Activated naive CD8-positive, alpha-beta T cell treated with anti-CD3 and anti-CD28 coated beads for 36 hours (primary cell): ENCODE data around the gene GART. TPM values are rescaled to one million over a fixed set of nuclear protein-coding genes. Genes with fewer than 3 reads are reported as not detected.

Experiments used
- DNase-seq: peaks from one replicate; pipeline ENCODE4 v3.0.0; 2021
- H3K27ac Mint-ChIP-seq: one replicate; pipeline ENCODE4 v1.8.0; 2022; ENCODE audit warnings: mild to moderate bottlenecking, moderate library complexity, mixed read lengths
- H3K27me3 Mint-ChIP-seq: one replicate; pipeline ENCODE4 v1.8.0; 2022; ENCODE audit warnings: mild to moderate bottlenecking, mixed read lengths
- H3K36me3 Mint-ChIP-seq: one replicate; pipeline ENCODE4 v1.8.0; 2021; ENCODE audit warnings: mild to moderate bottlenecking, mixed read lengths
- H3K4me1 Mint-ChIP-seq: one replicate; pipeline ENCODE4 v1.8.0; 2021; ENCODE audit warnings: mixed read lengths
- H3K4me3 Mint-ChIP-seq: one replicate; pipeline ENCODE4 v1.8.0; 2022; ENCODE audit warnings: mild to moderate bottlenecking, moderate library complexity, mixed read lengths
- H3K9me3 Mint-ChIP-seq: one replicate; pipeline ENCODE4 v1.8.0; 2022; ENCODE audit warnings: mixed read lengths
- total RNA-seq, 2 experiments: library from RNA; stranded (reverse); gene quantifications; one replicate each; pipeline ENCODE4 v1.2.3, GENCODE V29; 2021

Gene GART
- total RNA-seq, 2 experiments from 2014 or later: 259 to 265 TPM

DNA sequence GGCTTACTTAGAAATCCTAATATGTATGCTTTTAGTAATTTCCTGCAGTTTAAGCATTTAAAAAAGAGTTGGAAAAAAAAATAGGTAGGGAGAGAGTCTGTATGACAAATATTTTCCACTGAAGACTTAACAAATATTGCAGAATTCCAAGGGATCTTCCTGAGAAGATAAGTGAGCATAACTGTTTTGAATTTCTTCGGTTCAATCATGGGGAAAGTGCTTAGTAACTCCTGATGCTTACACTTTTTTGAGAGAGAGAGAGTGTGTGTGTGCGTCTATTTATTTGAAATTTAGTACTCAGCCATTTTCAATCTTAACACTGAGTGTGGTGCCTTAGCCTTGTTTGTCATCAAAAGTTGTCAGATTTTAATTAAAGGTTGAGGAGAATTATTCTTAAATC is 19.5 kb upstream of the GART start:
- Mint-ChIP-seq H3K27me3 (no peaks in the 10 kb centered on the region), H3K9me3 (no peaks in the 10 kb centered on the region), H3K4me3 (no peak overlapping the region), H3K4me1 (peaks cover 43% of the 10 kb centered on the region), H3K36me3 (peaks cover 50% of the 10 kb centered on the region), H3K27ac (peak overlapping the region; percentile 54)
- no peak for DNase-seq

DNA sequence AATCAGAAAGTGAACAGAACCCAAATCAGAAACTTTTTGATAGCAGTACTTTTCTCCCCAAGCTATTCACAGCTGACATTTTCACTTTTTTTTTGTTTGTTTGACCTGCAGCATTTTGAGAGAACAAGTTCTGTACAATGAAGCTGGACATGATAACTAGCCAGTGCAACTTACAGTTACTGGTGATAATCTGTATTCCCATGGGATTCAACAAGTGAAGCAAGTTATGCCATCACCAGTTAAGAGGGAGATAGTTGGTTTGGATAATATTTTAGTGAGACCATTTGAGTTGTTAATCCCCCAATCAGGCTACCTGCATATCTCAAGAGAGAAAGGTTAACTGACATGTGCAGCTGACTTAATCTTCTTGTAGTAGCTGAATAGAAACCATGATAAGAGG is 19.0 kb upstream of the GART start:
- Mint-ChIP-seq H3K4me3 (no peak overlapping the region), H3K27ac (peak overlapping the region; percentile 54), H3K4me1 (peaks cover 46% of the 10 kb centered on the region), H3K36me3 (peaks cover 54% of the 10 kb centered on the region), H3K9me3 (no peaks in the 10 kb centered on the region), H3K27me3 (no peaks in the 10 kb centered on the region)
- DNase-seq: no peak

DNA sequence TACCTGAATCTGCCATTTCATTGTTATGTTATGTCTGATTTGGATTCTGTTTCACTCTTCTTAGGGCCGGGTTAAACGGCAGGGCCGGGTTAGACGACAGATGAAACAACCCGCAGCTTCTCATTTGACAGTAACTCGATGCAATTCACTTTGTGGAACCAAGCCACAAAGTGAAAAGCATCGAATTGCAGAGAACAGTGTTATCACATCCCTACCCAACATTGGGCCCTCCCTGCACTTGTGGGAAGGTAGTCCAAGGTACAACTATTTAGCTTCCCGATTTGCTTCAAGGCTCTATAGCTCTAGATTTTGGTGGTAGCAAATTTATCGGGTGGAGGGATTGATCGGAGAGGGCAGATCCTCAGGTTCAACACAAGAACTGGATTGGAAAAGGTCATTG is 17.9 kb upstream of the GART start:
- no peak for DNase-seq
- H3K9me3 Mint-ChIP-seq: no peaks in the 10 kb centered on the region
- H3K27ac Mint-ChIP-seq: no peak overlapping the region
- no peaks in the 10 kb centered on the region for H3K27me3 Mint-ChIP-seq
- no peak overlapping the region for H3K4me3 Mint-ChIP-seq
- H3K4me1 Mint-ChIP-seq: peaks cover 54% of the 10 kb centered on the region
- peaks cover 64% of the 10 kb centered on the region for H3K36me3 Mint-ChIP-seq

DNA sequence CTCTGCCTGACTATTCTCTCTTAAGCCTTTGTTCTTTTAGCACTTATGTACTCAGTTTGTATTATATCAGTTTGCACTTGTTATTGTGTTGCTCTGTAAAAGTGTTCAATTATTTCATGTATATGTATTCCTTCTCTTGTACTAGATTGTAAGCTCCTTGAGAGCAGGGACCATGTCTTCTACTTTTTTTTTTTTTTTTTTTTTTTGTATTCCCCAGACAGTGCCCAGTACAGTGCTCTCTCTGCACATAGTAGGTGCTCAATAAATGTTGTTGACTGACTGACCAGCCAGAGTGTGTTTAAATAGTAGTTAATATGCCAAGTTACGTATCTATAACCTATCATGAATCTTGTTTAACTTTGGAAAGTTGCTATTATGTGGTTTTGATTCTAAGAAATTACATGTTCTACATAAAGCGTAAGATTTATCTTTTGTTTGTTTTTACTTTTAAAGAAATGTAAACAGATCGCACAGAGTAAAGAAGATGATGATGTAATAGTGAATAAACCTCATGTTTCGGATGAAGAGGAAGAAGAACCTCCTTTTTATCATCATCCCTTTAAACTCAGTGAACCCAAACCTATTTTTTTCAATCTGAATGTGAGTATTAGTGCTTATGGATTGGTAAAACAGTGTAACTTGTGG is 17.0 kb upstream of the GART start:
- Mint-ChIP-seq H3K4me1 (peaks cover 62% of the 10 kb centered on the region), H3K27me3 (no peaks in the 10 kb centered on the region), H3K9me3 (no peaks in the 10 kb centered on the region), H3K36me3 (peaks cover 73% of the 10 kb centered on the region), H3K27ac (no peak overlapping the region), H3K4me3 (no peak overlapping the region)
- no peak for DNase-seq

- peaks cover 62% of the 10 kb centered on the region for H3K4me1 Mint-ChIP-seq
- peaks cover 78% of the 10 kb centered on the region for H3K36me3 Mint-ChIP-seq
- no peak overlapping the region for H3K27ac Mint-ChIP-seq
- no peaks in the 10 kb centered on the region for H3K9me3 Mint-ChIP-seq
- no peak for DNase-seq
- no peaks in the 10 kb centered on the region for H3K27me3 Mint-ChIP-seq
- no peak overlapping the region for H3K4me3 Mint-ChIP-seq
Measured at GRCh38 chr21:33557447-33557846, 15.5 kb upstream of the GART start.

DNA sequence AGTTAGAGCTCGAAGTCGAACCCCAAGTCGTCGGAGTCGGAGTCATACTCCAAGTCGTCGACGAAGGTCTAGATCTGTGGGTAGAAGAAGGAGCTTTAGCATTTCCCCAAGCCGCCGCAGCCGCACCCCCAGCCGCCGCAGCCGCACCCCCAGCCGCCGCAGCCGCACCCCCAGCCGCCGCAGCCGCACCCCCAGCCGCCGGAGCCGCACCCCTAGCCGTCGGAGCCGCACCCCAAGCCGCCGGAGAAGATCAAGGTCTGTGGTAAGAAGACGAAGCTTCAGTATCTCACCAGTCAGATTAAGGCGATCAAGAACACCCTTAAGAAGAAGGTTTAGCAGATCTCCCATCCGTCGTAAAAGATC is 13.0 kb upstream of the GART start:
- no peaks in the 10 kb centered on the region for H3K9me3 Mint-ChIP-seq
- no peak overlapping the region for H3K4me3 Mint-ChIP-seq
- H3K27me3 Mint-ChIP-seq: no peaks in the 10 kb centered on the region
- peaks cover 79% of the 10 kb centered on the region for H3K36me3 Mint-ChIP-seq
- peaks cover 53% of the 10 kb centered on the region for H3K4me1 Mint-ChIP-seq
- no peak for DNase-seq
- no peak overlapping the region for H3K27ac Mint-ChIP-seq

DNA sequence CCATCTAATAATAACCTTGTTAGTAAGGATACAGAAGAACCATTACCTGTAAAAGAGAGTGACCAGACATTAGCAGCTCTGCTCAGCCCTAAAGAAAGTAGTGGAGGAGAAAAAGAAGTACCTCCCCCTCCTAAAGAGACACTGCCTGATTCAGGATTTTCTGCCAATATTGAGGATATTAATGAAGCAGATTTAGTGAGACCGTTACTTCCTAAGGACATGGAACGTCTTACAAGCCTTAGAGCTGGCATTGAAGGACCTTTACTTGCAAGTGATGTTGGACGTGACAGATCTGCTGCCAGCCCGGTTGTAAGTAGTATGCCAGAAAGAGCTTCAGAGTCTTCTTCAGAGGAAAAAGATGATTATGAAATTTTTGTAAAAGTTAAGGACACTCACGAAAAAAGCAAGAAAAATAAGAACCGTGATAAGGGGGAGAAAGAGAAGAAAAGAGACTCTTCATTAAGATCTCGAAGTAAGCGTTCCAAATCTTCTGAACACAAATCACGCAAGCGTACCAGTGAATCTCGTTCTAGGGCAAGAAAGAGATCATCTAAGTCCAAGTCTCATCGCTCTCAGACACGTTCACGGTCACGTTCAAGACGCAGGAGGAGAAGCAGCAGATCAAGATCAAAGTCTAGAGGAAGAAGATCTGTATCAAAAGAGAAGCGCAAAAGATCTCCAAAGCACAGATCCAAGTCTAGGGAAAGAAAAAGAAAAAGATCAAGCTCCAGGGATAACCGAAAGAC is 12.5 kb upstream of the GART start:
- H3K4me3 Mint-ChIP-seq: peak overlapping the region; percentile 54
- no peaks in the 10 kb centered on the region for H3K27me3 Mint-ChIP-seq
- no peak overlapping the region for H3K27ac Mint-ChIP-seq
- no peak for DNase-seq
- H3K4me1 Mint-ChIP-seq: peaks cover 49% of the 10 kb centered on the region
- no peaks in the 10 kb centered on the region for H3K9me3 Mint-ChIP-seq
- peaks cover 78% of the 10 kb centered on the region for H3K36me3 Mint-ChIP-seq

GRCh38 chr21:33552999-33553598 is 11.2 kb upstream of the GART start:
- Mint-ChIP-seq H3K36me3 (peaks cover 77% of the 10 kb centered on the region), H3K4me1 (peaks cover 49% of the 10 kb centered on the region), H3K9me3 (no peaks in the 10 kb centered on the region), H3K4me3 (no peak overlapping the region), H3K27ac (no peak overlapping the region), H3K27me3 (no peaks in the 10 kb centered on the region)
- no peak for DNase-seq

GRCh38 chr21:33552093-33552998 is 10.4 kb upstream of the GART start:
- H3K4me1 Mint-ChIP-seq: peaks cover 45% of the 10 kb centered on the region
- peak overlapping the region; percentile 26 for H3K27ac Mint-ChIP-seq
- H3K27me3 Mint-ChIP-seq: no peaks in the 10 kb centered on the region
- H3K36me3 Mint-ChIP-seq: peaks cover 71% of the 10 kb centered on the region
- H3K4me3 Mint-ChIP-seq: no peak overlapping the region
- DNase-seq: no peak
- no peaks in the 10 kb centered on the region for H3K9me3 Mint-ChIP-seq

GRCh38 chr21:33551664-33552063 is 9.7 kb upstream of the GART start:
- no peaks in the 10 kb centered on the region for H3K9me3 Mint-ChIP-seq
- H3K27me3 Mint-ChIP-seq: no peaks in the 10 kb centered on the region
- H3K36me3 Mint-ChIP-seq: peaks cover 65% of the 10 kb centered on the region
- peaks cover 49% of the 10 kb centered on the region for H3K4me1 Mint-ChIP-seq
- H3K27ac Mint-ChIP-seq: no peak overlapping the region
- no peak overlapping the region for H3K4me3 Mint-ChIP-seq
- DNase-seq: no peak

DNA sequence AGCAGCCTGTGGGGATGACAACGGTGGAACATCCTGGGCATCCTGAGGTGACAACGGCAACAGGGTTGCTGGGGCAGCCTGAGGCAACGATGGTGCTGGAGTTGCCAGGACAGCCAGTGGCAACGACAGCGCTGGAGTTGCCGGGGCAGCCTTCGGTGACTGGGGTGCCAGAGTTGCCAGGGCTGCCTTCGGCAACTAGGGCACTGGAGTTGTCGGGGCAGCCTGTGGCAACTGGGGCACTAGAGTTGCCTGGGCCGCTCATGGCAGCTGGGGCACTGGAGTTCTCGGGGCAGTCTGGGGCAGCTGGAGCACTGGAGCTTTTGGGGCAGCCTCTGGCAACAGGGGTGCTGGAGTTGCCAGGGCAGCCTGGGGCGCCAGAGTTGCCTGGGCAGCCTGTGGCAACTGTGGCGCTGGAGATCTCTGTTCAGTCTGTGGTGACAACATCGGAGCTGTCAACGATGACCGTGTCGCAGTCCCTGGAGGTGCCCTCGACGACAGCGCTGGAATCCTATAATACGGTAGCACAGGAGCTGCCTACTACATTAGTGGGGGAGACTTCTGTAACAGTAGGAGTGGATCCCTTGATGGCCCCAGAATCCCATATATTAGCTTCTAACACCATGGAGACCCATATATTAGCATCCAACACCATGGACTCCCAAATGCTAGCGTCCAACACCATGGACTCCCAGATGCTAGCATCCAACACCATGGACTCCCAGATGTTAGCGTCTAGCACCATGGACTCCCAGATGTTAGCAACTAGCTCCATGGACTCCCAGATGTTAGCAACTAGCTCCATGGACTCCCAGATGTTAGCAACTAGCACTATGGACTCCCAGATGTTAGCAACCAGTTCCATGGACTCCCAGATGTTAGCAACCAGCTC is 9.1 kb upstream of the GART start:
- Mint-ChIP-seq H3K4me3 (no peak overlapping the region), H3K27ac (no peak overlapping the region), H3K27me3 (no peaks in the 10 kb centered on the region), H3K4me1 (peaks cover 47% of the 10 kb centered on the region), H3K9me3 (no peaks in the 10 kb centered on the region), H3K36me3 (peaks cover 59% of the 10 kb centered on the region)
- no peak for DNase-seq

- Mint-ChIP-seq H3K36me3 (peaks cover 50% of the 10 kb centered on the region), H3K9me3 (no peaks in the 10 kb centered on the region), H3K27ac (peak overlapping the region; percentile 20), H3K4me1 (peaks cover 44% of the 10 kb centered on the region), H3K4me3 (no peak overlapping the region), H3K27me3 (no peaks in the 10 kb centered on the region)
- DNase-seq: no peak
Measured at GRCh38 chr21:33549848-33550771, 8.2 kb upstream of the GART start.

DNA sequence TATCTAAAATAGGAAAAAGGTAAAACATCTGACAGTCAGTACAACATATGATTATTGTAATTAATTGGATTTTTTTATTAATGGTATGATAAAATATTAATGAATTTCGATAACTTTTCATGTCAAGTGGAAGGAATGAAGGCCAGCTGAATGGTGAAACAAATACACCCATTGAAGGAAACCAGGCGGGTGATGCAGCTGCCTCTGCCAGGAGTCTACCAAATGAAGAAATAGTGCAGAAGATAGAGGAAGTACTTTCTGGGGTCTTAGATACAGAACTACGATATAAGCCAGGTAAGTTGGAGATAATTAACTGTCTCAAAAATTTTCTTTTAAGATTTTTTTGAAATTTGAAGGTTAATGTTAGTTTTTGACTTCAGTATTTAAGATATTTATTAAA is 4.2 kb upstream of the GART start:
- no peak for DNase-seq
- Mint-ChIP-seq H3K4me1 (peaks cover 27% of the 10 kb centered on the region), H3K36me3 (peaks cover 45% of the 10 kb centered on the region), H3K9me3 (no peaks in the 10 kb centered on the region), H3K27me3 (no peaks in the 10 kb centered on the region), H3K27ac (peak overlapping the region; percentile 73), H3K4me3 (peak overlapping the region; percentile 59)
